C4-2B (cell line): ENCODE results near the gene SOBP.

Source experiments
- H3K27ac ChIP-seq: fragments of 450-650 bp; 2 replicates; pipeline ENCODE4 v1.5.1; 2017
- CTCF ChIP-seq: fragments of 450-650 bp; conservative IDR thresholded peaks from 2 replicates; pipeline ENCODE4 v1.5.1; 2017; ENCODE audit warnings: mild to moderate bottlenecking
- ZFX ChIP-seq: fragments of 450-650 bp; IDR thresholded peaks from 2 replicates; pipeline ENCODE4 v1.6.1; 2017

Gene SOBP

GRCh38 chr6:107447663-107448216, 42.2 kb upstream of the SOBP start:
- H3K27ac ChIP-seq: no peak overlapping the region
- no peak for TF ChIP-seq CTCF
- TF ChIP-seq ZFX: no peak

DNA sequence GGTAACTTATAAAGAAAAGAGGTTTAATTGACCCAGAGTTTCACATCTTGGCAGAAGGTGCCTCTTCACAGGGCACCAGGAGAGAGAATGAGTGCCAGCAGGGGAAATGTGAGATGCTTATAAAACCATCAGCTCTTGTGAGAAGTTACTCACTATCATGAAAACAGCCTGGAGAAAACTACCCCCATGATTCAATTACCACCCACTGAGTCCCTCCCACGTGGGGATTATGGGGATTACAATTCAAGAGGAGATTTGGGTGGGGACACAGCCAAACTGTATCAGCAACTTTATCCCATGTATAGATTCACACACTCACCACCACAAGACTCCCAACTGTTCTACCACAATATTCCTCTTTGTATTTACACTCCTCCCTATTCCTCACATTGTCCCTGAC, 41.1 kb upstream of the SOBP start:
- no peak for TF ChIP-seq CTCF
- no peak for TF ChIP-seq ZFX
- H3K27ac ChIP-seq: no peak overlapping the region

GRCh38 chr6:107458672-107459282, 31.1 kb upstream of the SOBP start:
- TF ChIP-seq CTCF (no peak), ZFX (no peak)
- H3K27ac ChIP-seq: peak overlapping the region; percentile 88

GRCh38 chr6:107459283-107460082, 30.4 kb upstream of the SOBP start, which contains the start of gene PDSS2:
TSS of gene PDSS2 (minus strand) at chr6:107459564. CDS start at chr6:107459285, 279 bp downstream.
- TF ChIP-seq CTCF (peak; percentile 66), ZFX (peak; percentile 62)
- H3K27ac ChIP-seq: peak within 1 kb of the TSS; percentile 88

- H3K27ac ChIP-seq: peak overlapping the region; percentile 88
- TF ChIP-seq CTCF: no peak
- 0 out of 2 replicates have a peak, but pooled peaks have one; percentile 6 for TF ChIP-seq ZFX
Measured at GRCh38 chr6:107460083-107460631, 29.8 kb upstream of the SOBP start.

DNA sequence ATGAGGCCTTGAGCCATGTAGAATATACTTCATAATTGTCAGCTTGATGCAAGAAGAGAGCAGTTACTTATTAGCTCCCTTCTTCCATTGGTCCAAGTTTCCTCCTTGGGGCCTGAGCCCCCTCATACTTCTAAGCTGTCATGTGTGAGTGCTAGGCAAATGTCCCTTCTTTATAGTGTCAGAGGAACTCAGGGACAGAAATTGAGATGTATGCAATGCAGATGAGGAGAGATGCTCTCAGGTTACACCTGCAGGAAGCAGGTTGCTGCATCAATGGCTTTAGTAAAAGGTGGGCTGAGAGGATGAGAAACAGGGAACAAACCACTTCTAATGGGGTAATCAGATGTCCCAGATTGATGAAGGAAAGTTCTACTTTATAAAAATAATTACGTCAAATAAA, 23.9 kb upstream of the SOBP start:
- H3K27ac ChIP-seq: no peak overlapping the region
- TF ChIP-seq ZFX (no peak), CTCF (no peak)

- TF ChIP-seq CTCF: no peak
- TF ChIP-seq ZFX: no peak
- H3K27ac ChIP-seq: no peak overlapping the region
Measured at GRCh38 chr6:107470364-107470763, 19.6 kb upstream of the SOBP start.
